Activated naive CD8-positive, alpha-beta T cell treated with anti-CD3 and anti-CD28 coated beads, Interleukin-2, amount 50 U/mL, for 16 hours (primary cell): ENCODE measurements around the gene EZH1.
"Not testable (repeated sequence)": the region's sequence is repeated elsewhere in the genome, so short reads cannot be mapped to it uniquely, and the experiment has no call there.

Experiments
- DNase-seq: peaks from one replicate; pipeline ENCODE4 v3.0.0-alpha.2; 2020; ENCODE audit warnings: low read depth, low spot score

Gene EZH1

DNA sequence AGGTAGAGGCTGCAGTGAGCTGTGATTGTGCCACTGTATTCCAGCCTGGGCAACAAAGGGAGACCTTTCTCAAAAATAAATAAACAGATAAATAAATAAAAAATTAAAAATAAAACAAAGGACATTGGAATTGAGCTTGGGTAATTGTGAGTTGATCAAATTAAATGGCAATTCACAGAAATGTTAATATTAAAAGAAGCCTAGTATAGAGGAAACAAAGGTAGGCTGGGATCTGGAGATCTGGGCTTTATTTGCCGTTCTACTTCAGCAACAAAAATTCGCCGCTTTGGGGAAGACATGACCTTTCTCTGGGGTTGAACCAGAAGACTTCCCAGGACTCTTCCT is 28.1 kb upstream of the EZH1 start:
- DNase-seq = no peak

DNA sequence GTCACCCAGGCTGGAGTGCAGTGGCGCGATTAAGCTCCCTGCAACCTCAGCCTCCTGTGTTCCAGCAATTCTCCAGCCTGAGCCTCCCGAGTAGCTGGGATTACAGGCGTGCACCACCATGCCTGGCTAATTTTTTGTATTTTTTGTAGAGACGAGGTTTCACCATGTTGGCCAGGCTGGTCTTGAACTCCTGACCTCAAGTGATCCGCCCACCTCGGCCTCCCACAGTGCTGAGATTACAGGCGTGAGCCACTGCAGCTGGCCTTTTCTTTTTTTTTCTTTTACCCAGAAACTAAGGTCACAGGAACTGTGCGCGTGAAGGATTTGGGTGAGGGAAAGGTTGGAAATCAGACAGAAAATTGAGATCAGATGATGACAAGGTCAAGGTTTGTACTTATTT is 25.1 kb upstream of the EZH1 start:
- not testable (repeated sequence) for DNase-seq

DNA sequence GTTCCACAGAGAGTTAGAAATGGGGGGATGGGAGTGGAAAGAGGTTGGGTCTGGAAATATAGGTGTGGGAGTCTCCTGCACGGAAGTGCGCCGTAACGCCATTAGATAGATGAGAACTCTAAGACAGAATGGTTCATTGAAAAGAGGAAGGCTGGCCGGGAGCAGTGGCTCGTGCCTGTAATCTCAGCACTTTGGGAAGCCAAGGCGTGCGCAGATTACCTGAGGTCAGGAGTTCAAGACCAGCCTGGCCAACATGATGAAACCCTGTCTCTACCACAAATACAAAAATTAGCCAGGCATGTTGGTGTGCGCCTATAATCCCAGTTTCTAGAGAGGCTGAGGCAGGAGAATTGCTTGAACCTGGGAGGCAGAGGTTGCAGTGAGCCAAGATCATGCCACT is 23.2 kb upstream of the EZH1 start:
- not testable (repeated sequence) for DNase-seq

DNA sequence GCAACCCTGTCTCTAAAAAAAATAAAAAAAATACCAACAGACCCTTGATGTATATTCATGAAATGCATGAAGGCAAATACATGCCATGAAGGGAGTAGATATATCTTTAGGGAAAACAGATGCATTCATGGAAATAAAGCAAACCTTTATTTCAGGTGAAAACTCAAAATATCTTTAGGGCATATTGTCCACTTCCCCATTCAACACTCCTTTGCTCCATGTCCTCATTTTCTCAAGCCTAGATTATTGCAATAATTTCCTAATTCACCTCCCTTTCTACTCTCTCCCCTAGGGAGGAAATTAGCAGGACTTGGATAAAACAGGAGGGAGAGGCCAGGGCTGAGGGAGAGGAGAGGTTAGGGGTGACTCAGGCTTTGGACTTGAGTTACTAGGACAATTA is 22.7 kb upstream of the EZH1 start:
- DNase-seq = no peak

DNA sequence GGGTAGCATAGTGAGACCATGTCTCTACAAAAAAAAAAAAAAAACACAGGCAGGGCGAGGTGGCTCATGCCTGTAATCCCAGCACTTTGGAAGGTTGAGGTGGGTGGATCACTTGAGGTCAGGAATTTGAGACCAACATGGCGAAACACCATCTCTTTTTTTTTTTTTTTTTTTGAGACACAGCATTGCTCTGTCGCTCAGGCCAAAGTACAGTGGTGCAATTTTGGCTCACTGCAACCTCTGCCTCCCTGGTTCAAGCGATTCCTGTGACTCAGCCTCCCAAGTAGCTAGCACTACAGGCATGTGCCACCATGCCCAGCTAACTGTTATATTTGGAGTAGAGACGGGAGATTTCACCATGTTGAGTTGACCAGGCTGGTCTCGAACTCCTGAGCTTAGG is 21.3 kb upstream of the EZH1 start:
- no peak for DNase-seq

DNA sequence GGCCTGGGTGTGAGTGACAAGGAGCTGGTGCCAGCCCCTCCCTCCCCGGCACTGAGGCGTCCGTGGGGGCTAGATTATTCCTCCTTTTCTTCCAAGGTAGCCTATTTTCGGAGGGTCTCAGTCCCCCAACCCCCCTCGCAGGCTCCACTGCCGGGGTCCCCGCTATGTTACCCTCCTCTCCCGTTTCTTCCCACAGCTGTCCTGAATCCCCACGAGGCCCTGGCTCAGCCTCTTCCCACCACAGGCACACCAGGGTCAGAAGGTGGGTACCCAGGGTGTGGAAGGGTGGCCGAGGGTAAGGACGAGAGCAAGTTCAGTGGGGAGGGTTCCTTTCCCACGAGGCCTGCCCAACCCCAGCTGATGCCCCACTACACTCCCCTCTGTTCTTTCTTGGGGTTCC is 16.8 kb upstream of the EZH1 start:
- no peak for DNase-seq

DNA sequence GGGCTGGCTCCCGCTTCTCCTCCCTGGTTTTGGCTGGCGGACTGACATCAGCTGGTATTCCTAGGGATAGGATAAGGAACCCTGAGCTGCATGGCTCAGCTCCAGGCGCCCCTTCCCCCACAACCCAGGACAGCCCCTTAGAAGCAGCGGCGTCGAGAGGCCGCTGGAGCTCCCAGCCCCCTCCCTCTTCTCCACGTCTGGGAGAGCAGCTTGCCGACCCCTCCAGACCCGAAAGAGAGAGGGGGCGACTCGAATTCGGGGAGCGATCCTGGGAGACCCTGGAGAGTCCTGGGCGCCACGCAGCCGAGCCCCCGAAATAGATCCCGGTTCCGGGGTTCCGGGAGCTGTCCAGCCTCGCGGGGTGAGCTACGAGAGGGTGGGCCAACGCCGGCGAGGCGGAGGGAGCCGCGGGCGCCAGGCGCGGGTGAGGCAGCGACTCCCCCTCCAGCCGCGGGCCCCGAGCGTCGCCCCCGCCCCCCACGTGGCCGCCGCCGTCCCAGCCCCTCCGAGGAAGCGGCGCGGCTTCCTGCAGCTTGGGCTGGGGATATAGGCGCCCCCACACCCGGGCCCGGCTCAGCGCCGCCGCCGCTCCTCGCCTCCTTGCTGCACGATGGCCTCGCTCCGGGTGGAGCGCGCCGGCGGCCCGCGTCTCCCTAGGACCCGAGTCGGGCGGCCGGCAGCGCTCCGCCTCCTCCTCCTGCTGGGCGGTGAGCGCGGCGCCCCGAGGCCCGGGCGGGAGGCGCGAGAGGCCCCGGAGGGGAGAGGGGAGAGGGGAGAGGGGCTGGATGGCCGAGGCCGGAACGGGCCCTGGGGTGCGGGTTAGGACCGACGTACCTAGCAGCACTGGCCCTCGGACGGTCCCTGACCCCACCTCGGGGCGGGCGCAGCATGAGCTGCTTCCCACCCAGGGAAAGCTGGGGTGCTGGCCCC is 16.1 kb upstream of the EZH1 start, which contains the start of gene RAMP2:
RAMP2 (plus strand) TSS at position 576 of the 930 bp plus-strand sequence; CDS start at position 611, 35 bp downstream.
- no peak for DNase-seq

DNA sequence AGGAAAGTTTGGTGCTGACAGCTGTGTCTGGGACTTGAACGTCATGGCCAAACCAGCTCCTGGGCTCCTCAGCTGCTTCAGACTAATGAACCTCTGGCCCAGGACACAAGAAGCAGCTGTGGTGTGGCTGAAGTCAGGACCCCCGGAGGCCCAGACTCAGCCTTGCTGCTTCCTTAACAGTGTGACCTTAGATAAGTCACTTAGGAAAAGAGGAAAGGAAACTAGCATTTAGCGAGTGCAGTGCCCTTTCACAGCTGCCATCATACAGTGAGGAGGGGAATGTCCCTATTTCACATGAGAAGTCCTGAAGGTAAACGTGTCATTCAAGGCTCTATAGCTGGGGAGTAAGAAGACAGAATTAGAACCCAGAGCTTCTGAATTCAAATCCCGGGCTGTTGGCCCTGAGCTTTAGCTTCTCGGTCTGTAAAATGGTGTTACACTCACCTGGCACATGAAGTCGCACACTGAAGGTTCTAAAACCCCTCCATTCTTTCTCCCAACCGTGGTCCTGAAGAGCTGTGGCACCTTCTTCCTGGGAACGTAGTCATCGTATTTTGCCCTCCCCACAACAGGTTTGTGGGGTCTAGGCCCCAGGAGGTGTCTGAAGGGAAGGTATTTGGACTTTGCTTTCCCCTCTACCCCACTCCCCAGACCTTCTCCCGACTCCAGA is 15.3 kb upstream of the EZH1 start:
- DNase-seq = no peak

DNA sequence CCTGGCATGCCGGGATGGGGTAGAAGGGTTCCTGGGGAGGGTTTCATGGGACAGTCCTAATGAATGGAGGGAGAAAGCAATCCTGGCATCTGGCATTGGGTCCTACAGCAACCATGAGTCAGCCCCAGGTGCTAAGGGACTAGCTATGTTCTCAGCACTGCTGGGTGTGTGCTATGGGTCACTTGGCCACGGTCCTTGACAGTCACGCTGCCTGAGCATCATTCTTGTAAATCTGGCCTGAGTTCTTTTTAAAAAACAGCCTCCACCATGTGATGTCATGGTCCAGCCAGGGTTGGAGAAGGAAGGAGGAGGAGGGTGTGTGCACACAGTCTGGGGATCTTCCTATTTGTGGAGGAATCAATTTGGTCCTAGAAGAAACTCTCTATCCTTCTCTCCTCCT is 9.9 kb upstream of the EZH1 start:
- no peak for DNase-seq

DNA sequence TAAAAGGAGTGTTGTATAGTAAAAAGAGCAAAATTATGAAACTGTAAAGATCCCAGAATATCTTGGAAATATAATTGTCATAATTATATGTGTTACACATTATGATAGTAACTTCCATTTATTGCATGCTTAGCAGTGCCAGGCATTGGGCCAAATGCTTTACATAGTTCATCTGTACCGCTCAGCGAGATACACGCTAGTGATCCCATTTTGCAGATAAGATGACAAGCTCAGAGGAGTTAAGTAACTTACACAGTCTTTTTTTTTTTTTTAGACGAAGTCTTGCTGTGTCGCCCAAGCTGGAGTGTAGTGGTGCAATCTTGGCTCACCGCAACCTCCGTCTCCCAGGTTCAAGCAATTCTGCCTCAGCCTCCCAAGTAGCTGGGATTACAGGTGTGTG is 6.8 kb upstream of the EZH1 start:
- DNase-seq = no peak

DNA sequence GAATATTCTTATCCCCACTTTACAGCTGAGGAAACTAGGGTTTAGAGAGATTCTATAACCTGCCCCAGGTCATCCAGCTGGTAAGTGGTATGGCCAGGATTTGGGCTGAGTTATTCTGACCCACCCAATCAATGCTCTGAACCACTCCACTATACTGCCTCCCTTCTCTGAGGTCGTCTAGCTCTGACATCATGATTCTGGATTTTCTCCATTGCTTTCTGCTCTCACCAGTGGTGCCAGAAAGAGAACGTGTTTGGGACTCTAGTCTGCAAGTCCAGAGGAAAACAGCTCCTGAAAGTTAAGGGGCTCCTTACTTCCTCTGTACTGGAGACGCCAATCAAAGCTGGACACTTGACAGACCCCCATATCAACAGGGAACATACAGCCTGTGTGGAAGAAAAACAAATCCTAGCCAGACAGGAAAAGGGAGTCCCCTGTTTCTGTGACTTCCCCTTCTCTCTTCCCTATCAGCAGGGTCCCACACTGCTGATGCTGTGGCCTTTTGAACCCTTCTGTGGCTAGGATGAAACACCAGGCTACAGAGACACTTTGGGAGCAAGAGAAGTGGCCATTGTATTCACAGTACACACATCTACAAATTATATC is 6.0 kb upstream of the EZH1 start:
- DNase-seq = no peak

DNA sequence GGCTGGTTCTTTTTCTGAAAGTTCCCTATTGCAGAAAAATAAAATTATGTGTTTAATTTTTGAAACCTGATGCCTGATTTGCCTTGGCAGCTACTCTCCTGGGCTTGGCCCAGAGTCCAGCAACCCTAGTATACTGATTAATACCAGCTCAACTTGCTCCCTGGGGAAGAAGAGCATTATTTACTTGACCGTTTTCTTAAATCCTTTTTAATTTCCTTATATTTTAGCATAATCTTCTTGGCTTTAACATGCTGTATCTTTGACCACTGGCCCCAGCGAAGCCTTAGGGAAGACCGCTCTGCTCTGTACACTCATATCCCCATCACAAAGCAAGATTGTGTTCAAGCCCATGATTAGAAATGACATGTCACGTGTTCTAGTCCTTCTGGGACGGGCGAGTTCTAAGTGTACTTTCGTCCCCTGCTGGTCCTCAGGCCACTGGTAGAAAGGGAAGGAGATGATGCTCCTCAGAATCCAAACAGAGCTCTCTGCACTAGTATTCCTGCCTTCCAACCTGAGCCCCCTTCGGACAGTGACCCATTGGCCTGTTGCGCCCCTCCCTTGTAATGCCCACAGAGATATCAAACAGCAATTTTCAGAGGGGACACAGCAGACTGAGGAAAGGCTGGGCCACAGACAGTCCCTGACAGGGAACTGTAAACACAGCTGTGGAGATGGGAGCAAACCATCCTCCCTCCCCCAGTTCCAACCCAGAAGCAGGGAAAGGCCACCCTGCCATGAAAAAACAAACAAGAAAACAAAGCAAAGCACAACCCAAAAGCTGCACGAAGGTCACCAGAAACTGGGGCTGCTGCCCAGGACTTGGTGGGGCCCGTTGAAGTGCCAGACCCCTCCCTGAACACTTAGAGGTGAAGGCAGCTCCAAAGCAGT is 4.3 kb upstream of the EZH1 start:
- no peak for DNase-seq

DNA sequence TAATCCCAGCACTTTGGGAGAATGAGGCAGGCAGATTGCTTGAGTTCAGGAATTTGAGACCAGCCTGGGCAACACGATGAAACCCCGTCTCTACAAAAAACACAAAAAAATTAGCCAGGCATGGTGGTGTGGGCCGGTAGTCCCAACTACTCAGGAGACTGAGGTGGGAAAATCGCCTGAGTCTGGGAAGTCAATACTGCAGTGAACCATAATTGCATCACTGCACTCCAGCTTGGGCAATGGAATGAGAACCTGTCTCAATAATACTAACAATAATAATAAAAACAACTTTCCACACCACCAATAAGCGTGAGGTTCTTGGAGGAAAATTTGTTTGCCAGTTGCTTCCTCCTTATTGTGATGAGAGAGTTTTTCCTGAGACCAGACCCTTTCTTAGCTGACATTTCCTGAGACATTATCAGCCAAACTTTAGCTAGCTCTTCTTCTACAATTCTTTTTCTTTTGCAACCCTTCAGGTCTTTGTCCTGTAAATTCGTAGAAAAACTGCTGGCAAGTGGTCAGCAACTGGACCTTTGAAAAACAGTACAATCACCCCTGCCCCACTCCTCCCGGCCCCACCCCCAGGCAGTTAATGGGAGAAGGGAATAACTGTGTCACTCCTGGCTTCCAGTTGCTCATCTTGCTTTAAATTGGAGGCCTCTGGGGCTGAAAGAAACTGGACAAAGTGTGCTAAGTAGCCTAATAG is 3.5 kb upstream of the EZH1 start:
- no peak for DNase-seq

DNA sequence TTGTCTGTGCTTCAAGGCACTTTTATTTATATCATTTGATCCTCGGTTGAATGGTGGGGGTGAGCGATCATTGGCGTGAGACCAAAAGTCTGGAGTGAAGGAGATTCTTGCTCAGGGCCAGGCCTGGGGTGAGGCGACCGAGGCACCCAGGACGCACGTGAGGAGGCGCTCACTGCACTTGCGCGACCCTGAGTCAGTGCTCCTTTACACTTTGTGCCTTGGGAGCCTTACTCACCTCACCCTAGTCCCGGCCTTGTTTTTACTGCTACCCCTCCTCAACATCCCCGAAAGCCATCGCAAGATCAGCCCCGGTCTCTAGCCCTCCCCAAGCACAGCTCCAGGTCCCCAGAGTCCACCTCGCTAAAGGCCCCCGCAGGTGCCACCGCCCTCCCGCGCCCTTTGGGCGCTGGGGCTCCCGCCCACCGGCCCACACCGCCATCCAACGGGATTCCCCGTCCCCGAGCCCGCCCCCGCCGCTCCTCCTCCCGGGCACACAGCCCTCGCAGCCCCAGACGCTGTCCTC is 496 bp downstream of the EZH1 start:
- peak; percentile 37 for DNase-seq

DNA sequence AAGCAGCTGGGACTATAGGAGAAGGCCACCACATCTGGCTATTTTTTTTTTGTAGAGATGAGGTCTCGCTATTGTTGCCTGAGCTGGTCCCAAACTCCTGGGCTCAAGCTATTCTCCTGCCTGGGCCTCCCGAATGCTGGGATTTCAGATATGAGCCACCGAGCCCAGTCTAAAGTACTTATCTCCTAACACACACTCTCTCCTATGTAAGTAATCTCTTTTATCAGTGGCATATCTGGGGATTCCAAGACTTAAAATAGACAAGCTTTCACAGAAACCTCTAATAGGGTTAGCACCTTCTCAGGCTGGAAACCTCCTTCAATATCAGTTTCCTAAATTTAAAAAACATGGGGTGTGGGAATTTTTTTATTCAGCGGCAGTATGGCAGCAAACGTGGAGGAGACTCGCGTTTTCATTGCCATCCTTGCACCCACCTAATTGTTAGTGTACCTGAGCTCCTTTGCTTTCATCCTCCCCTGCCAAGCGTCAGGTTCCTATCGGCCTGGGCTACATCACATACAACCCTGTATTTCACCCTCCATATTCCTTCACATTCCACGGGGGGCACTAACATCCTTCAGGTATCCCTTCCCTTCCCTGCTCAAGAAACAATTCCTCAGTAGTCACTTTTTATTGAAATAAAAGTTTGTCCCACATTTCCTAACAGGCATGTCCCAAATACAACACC is 1.1 kb downstream of the EZH1 start:
- DNase-seq = no peak

DNA sequence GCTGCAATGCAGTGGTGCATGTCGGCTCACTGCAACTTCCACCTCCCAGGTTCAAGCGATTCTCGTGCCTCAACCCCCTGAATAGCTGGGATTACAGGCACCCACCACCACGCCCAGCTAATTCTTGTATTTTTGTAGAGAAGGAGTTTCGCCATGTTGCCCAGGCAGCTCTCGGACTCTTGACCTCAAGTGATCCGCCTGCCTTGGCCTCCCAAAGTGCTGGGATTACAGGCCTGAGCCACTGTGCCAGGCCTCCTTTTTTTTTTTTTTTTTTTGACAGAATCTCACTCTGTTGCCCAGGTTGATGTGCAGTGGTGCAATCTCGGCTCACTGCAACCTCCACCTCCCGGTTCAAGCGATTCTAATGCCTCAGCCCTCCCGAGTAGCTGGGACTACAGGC is 1.9 kb downstream of the EZH1 start:
- not testable (repeated sequence) for DNase-seq

DNA sequence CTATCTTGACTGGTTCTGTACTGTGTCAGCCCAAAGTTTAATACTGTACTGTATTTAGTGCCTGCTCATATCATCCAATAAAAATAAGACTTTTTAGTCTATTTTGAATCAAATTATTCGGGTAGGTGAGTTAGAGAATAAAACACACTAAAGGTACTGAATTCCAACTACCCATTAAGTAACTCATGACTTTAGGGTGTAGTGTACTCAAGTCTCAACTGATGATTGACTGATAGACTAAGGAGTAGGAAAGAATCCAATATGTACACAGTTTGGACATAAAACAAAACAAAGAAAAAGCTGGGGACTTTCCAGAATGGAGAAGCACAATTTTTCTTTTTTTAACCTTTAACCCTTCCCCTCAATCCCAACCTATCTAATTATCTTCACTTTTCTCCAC is 4.1 kb downstream of the EZH1 start:
- no peak for DNase-seq

DNA sequence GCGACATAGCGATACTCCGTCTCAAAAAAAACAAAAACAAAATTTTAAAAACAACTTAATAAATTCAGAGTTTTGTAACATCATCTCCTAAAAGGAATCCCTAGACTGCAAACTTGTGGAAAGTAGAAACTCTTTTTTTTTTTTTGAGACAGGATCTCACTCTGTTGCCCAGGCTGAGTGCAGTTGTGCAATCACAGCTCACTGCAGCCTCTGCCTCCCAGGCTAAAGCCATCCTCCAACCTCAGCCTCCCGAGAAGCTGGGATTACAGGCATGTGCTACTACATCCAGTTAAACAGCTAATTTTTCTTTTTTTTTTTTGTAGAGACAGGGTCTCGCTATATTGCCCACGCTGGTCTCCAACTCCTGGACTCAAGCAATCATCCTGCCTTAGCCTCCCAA is 19.7 kb downstream of the EZH1 start:
- DNase-seq = no peak

DNA sequence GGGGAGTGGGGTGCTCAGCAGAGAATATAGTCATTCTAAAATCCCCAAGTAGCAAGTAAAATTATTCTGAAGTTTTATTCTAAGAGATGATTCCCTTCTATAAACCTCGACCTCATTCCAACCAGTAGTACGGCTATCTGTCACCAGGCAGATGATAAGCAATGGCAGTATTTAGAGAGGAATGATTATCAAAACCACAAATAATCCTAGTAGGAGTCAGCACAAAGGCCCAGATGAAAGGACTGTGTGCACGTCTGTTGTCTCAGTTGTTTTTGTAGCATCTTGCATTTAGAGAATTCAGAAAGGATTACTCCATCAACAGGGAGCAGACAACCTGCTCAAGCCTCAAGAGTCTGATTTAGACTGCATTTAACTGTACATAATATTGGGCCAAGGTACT is 21.2 kb downstream of the EZH1 start:
- no peak for DNase-seq

DNA sequence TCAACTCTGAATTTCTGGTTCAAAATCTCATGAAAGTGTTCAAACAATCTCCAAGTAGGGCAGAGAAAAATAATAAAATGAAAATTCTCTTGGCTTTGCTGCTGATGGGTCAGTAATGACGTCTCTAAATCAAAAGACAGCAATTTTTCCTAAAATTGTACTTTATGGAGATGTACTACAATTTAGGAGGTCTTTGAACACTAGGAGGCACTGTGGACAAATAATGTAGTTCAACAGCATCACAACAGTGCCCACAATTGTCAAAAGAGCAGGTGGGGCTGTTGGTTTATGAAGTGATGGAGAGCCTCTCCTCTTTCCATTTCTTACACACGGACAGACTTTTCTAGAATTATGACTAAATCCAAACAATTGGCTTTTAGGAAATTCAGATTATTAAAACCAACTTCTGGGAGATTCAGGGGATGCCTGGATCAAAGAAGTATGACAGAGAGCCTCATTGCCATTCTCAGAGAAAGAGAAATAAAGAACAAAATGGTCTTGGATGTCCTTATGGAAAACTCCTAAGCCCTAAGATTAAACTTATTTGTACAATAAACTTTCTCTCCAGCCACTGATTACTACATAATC is 23.8 kb downstream of the EZH1 start:
- no peak for DNase-seq
